Endothelial cell of umbilical vein (primary cell): Measurements from ENCODE around the gene CD74. TPM values are rescaled to one million over a fixed set of nuclear protein-coding genes. Genes with fewer than 3 reads are reported as not detected.

ENCODE experiments used
- BruUV-seq: library from RNA; stranded (reverse); fragments of 400-500 nt; replicated peaks from 2 replicates; lab custom pipeline; 2021; lab: Mats Ljungman, UMichigan
- CTCF ChIA-PET: fragments of 300-600, 350-600 bp; sonication (Branson Sonifier 250); formaldehyde crosslinking; loops from one replicate; lab custom pipeline; 2021; ENCODE audit warnings: antibody characterized with exemption, inconsistent platforms; lab: Charles Lee
- POLR2A ChIA-PET: fragments of 300-600, 350-600 bp; sonication (Branson Sonifier 250); formaldehyde crosslinking; loops from one replicate; lab custom pipeline; 2021; ENCODE audit warnings: antibody characterized with exemption, inconsistent platforms; lab: Charles Lee
- DNase-seq: peaks from one replicate; pipeline ENCODE4 v3.0.0-alpha.2; 2011; ENCODE audit warnings: low read depth, low spot score
- FAIRE-seq: peaks from 2 replicates; lab custom pipeline; 2011; peaks lifted over from hg19 to GRCh38; lab: Jason Lieb, UNC
- H2AFZ ChIP-seq: 2 replicates; pipeline ENCODE4 v1.6.0; 2012; ENCODE audit warnings: low read depth, low read length, control low read depth, inconsistent platforms
- H3K27ac ChIP-seq: 2 replicates; pipeline ENCODE4 v1.5.1; 2011; ENCODE audit warnings: low read depth, mild to moderate bottlenecking, control low read depth, low read length, moderate library complexity; ENCODE audit not compliant: insufficient read depth
- H3K27me3 ChIP-seq, 2 experiments: 2 replicates each; pipeline versions ENCODE4 v1.6.0 to v1.6.1; 2011; ENCODE audit warnings: low read length in 2 of 2, mixed read lengths in 1 of 2; ENCODE audit not compliant: control insufficient read depth in 2 of 2, insufficient read depth in 2 of 2
- H3K36me3 ChIP-seq, 2 experiments: 2 replicates in 1 of 2; 3 replicates in 1 of 2; pipeline ENCODE4 v1.5.1; 2011; ENCODE audit warnings: low read length in 2 of 2, mild to moderate bottlenecking in 1 of 2, moderate library complexity in 1 of 2; ENCODE audit not compliant: control insufficient read depth in 2 of 2, insufficient read depth in 2 of 2; ENCODE audit errors: extremely low read depth in 1 of 2
- H3K4me1 ChIP-seq: 3 replicates; pipeline ENCODE4 v1.5.1; 2011; ENCODE audit warnings: mild to moderate bottlenecking, low read length; ENCODE audit not compliant: control insufficient read depth, insufficient read depth; ENCODE audit errors: extremely low read depth
- H3K4me2 ChIP-seq: 2 replicates; pipeline ENCODE4 v1.6.1; 2011; ENCODE audit warnings: low read length, control low read depth, mixed read lengths; ENCODE audit not compliant: insufficient read depth
- H3K4me3 ChIP-seq, 3 experiments: fragments of 200-600 bp in 1 of 3; sonication (generic), shearing (Covaris generic) in 1 of 3; replicated peaks in 1 of 3; 2 replicates each; pipeline ENCODE4 v1.5.1; 2011 to 2016; ENCODE audit warnings: control low read depth in 3 of 3, low read length in 3 of 3, mild to moderate bottlenecking in 2 of 3, inconsistent platforms in 1 of 3, low read depth in 1 of 3, moderate library complexity in 1 of 3; ENCODE audit not compliant: insufficient read depth in 1 of 3
- H3K79me2 ChIP-seq: 2 replicates; pipeline ENCODE4 v1.6.0; 2012; ENCODE audit warnings: low read length, inconsistent platforms; ENCODE audit not compliant: control insufficient read depth, insufficient read depth
- H3K9ac ChIP-seq: replicated peaks from 2 replicates; pipeline ENCODE3; 2011; ENCODE audit warnings: low read length, control low read depth; ENCODE audit not compliant: insufficient read depth; ENCODE audit errors: extremely low read depth
- H3K9me1 ChIP-seq: replicated peaks from 3 replicates; pipeline ENCODE4 v1.6.0; 2011; ENCODE audit warnings: mild to moderate bottlenecking, low read length; ENCODE audit not compliant: control insufficient read depth, insufficient read depth; ENCODE audit errors: extremely low read depth
- H3K9me3 ChIP-seq: replicated peaks from 2 replicates; pipeline ENCODE4 v1.5.1; 2012; ENCODE audit warnings: low read length, inconsistent platforms; ENCODE audit not compliant: control insufficient read depth, insufficient read depth
- H4K20me1 ChIP-seq: replicated peaks from 2 replicates; pipeline ENCODE3; 2011; ENCODE audit warnings: mild to moderate bottlenecking, low read length; ENCODE audit not compliant: control insufficient read depth, insufficient read depth; ENCODE audit errors: extremely low read depth
- EZH2 ChIP-seq: IDR thresholded peaks from 2 replicates; pipeline ENCODE4 v1.6.1; 2012; ENCODE audit warnings: borderline replicate concordance, low read depth, mild to moderate bottlenecking, moderate library complexity, low read length, inconsistent platforms; ENCODE audit not compliant: severe bottlenecking
- FOS ChIP-seq: IDR thresholded peaks from 2 replicates; pipeline ENCODE4 v1.6.1; 2011; ENCODE audit warnings: mild to moderate bottlenecking, low read length, moderate library complexity, borderline replicate concordance; ENCODE audit not compliant: insufficient read depth
- GATA2 ChIP-seq: IDR thresholded peaks from 2 replicates; pipeline ENCODE4 v1.7.0; 2011; ENCODE audit warnings: low read depth, mild to moderate bottlenecking, moderate library complexity, mixed read lengths, low read length; ENCODE audit not compliant: insufficient read length, insufficient read depth
- JUN ChIP-seq: IDR thresholded peaks from 2 replicates; pipeline ENCODE4 v1.6.1; 2011; ENCODE audit warnings: borderline replicate concordance, low read depth; ENCODE audit not compliant: insufficient read length, insufficient read depth
- MYC ChIP-seq: IDR thresholded peaks from one replicate; pipeline ENCODE4 v1.6.1; 2011; ENCODE audit warnings: mild to moderate bottlenecking, low read depth, low read length
- POLR2A ChIP-seq: IDR thresholded peaks from 2 replicates; pipeline ENCODE4 v1.6.1; 2012; ENCODE audit warnings: low read depth, mild to moderate bottlenecking, control low read depth, low read length
- POLR2AphosphoS5 ChIP-seq: IDR thresholded peaks from 2 replicates; pipeline ENCODE4 v1.6.1; 2012; ENCODE audit warnings: low read depth, mild to moderate bottlenecking, control low read depth, low read length, moderate library complexity; ENCODE audit not compliant: insufficient read depth
- dilution Hi-C: fragments of 300-500 bp; cut with MboI; formaldehyde crosslinking; loops from one replicate; pipeline ENCODE4 v1.15.0; 2019; ENCODE audit warnings: low sequenced_read_pairs; ENCODE audit not compliant: extremely low pct_ligation_motif_present
- intact Hi-C: fragments of 100-400 bp; cut with micrococcal nuclease; formaldehyde crosslinking; loops from one replicate; pipeline ENCODE4 v1.10.0; 2022
- polyA plus RNA-seq, 4 experiments: library from polyadenylated mRNA; depleted of rRNA in 3 of 4; stranded (reverse) in 3 of 4; unstranded in 1 of 4; fragments of >200 nt; gene quantifications; 2 replicates each; pipeline versions ENCODE4 v1.2.1 to v1.2.3, GENCODE V29; 2011 to 2012; ENCODE audit warnings: missing spikeins in 1 of 4
- total RNA-seq: library from RNA; stranded (reverse); gene quantifications from 2 replicates; pipeline ENCODE4 v1.2.3, GENCODE V29; 2021
- TF ChIP-seq, protein P1 (sequence below), 2 donors: IDR thresholded peaks; 1 replicate in 1 of 2; 2 replicates in 1 of 2; pipeline ENCODE4 v1.5.1; 2011; ENCODE audit warnings: low read length in 2 of 2, mild to moderate bottlenecking in 2 of 2, moderate library complexity in 2 of 2, control low read depth in 1 of 2, inconsistent platforms in 1 of 2, low read depth in 1 of 2; ENCODE audit not compliant: insufficient read depth in 1 of 2; ENCODE audit errors: extremely low read depth in 1 of 2
- TF ChIP-seq, protein P2 (sequence below): IDR thresholded peaks from 2 replicates; pipeline ENCODE4 v1.6.1; 2011; ENCODE audit not compliant: insufficient read depth, insufficient read length

The CD74 gene
- total and polyA plus RNA-seq, 2 donors (not counting 3 experiments of a cell fraction or from before 2014, with no cell fraction given) = 0.62 to 1.3 TPM

DNA sequence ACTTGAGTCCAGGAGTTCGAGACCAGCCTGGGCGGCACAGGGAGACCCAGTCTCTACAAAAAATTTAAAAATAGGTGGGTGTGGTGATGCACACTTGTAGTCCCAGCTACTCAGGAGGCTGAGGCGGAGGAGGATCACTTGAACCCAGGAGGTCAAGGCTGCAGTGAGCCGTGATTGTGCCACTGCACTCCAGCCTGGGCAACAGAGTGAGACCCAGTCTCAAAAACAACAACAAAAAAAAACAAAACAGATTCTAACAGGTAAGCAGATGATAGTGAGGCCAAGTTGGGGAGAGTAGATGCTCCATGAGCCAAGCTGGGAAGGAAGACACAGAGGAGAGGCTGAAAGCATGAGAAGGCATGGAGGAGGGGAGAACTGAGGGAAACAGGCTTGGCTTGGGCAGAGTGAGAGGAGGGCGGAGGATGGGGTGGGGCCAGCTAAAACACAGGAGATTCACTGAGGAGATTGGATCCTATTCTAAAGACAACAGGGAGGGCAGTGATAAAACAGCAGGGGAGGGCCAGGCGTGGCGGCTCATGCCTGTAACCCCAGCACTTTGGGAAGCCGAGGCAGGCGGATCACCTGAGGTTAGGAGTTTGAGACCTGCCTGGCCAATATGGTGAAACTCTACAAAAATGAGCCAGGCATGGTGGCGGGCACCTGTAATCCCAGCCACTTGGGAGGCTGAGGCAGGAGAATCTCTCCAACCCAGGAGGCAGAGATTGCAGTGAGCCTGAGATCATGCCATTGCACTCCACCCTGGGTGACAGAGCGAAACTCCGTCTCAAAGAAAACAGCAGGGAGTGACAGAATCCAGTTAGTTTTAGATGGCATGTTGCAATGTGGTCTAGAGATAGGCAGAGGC lies 28.5 kb upstream of the CD74 start:
- no peaks in the 10 kb centered on the region for H3K9me1 ChIP-seq
- FAIRE-seq = no peak
- H3K27ac ChIP-seq = no peak overlapping the region
- H3K4me1 ChIP-seq = peaks cover 11% of the 10 kb centered on the region
- H3K4me2 ChIP-seq = no peak overlapping the region
- no peak overlapping the region for H2AFZ ChIP-seq
- no peaks in the 10 kb centered on the region for H3K9me3 ChIP-seq
- no peaks in the 10 kb centered on the region for H3K27me3 ChIP-seq
- CTCF ChIA-PET = interaction anchor here (1.2 kb wide), 1 partner anchor 104 kb away, joined by 3 read pairs; no protein-coding TSS in a partner anchor
- no TSS peak for BruUV-seq
- DNase-seq = no peak
- TF ChIP-seq GATA2 (no peak), POLR2AphosphoS5 (no peak), FOS (no peak), JUN (no peak), POLR2A (no peak), MYC (no peak), EZH2 (no peak)
- TF ChIP-seq, protein P1, sequence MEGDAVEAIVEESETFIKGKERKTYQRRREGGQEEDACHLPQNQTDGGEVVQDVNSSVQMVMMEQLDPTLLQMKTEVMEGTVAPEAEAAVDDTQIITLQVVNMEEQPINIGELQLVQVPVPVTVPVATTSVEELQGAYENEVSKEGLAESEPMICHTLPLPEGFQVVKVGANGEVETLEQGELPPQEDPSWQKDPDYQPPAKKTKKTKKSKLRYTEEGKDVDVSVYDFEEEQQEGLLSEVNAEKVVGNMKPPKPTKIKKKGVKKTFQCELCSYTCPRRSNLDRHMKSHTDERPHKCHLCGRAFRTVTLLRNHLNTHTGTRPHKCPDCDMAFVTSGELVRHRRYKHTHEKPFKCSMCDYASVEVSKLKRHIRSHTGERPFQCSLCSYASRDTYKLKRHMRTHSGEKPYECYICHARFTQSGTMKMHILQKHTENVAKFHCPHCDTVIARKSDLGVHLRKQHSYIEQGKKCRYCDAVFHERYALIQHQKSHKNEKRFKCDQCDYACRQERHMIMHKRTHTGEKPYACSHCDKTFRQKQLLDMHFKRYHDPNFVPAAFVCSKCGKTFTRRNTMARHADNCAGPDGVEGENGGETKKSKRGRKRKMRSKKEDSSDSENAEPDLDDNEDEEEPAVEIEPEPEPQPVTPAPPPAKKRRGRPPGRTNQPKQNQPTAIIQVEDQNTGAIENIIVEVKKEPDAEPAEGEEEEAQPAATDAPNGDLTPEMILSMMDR (IDR thresholded peaks at IDR 0.05; ENCODE audit: extremely low read depth in 1 of 2, insufficient read depth in 1 of 2, low read depth in 1 of 2, low read length in 2 of 2) = no peak
- TF ChIP-seq, protein P2, sequence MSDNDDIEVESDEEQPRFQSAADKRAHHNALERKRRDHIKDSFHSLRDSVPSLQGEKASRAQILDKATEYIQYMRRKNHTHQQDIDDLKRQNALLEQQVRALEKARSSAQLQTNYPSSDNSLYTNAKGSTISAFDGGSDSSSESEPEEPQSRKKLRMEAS = no peak
- no peaks in the 10 kb centered on the region for H4K20me1 ChIP-seq
- H3K79me2 ChIP-seq = peaks cover 8% of the 10 kb centered on the region
- peaks cover 27 to 30% of the 10 kb centered on the region in 2 experiments for H3K36me3 ChIP-seq
- intact Hi-C loops (no loop called here), dilution Hi-C loops (no loop called here)
- no peak overlapping the region for H3K4me3 ChIP-seq
- no peak overlapping the region for H3K9ac ChIP-seq
- POLR2A ChIA-PET = no interaction called here
